Left lung (tissue), 10 donors: ENCODE results near the gene IFIT2. TPM values are rescaled to one million over a fixed set of nuclear protein-coding genes. Genes with fewer than 3 reads are reported as not detected.
"Not testable (repeated sequence)": the region's sequence is repeated elsewhere in the genome, so short reads cannot be mapped to it uniquely, and the experiment has no call there.

Experiments
- ATAC-seq: fragments of 200-7000 bp; cut with Tn5 transposase; one replicate; pipeline ENCODE4 v1.9.1; 2020; ENCODE audit warnings: moderate library complexity
- DNase-seq, 4 donors: peaks; one replicate each; pipeline ENCODE4 v3.0.0-alpha.2; 2013 to 2020
- H3K27ac ChIP-seq, 2 donors: fragments of 200-600 bp; sonication (generic) in 1 of 2; one replicate each; pipeline versions ENCODE4 v1.5.0 to v1.8.0; 2020 to 2021
- H3K27me3 ChIP-seq, 2 donors: fragments of 200-600 bp; sonication (generic) in 1 of 2; one replicate each; pipeline versions ENCODE4 v1.5.0 to v1.8.0; 2020 to 2021
- H3K36me3 ChIP-seq, 2 donors: fragments of 200-600 bp; sonication (generic) in 1 of 2; one replicate each; pipeline versions ENCODE4 v1.5.0 to v1.8.0; 2020 to 2021
- H3K4me1 ChIP-seq, 2 donors: fragments of 200-600 bp; one replicate each; pipeline ENCODE4 v1.8.0; 2021
- H3K4me3 ChIP-seq, 2 donors: fragments of 200-600 bp; sonication (generic) in 1 of 2; one replicate each; pipeline versions ENCODE4 v1.5.0 to v1.8.0; 2020 to 2021; ENCODE audit warnings: mild to moderate bottlenecking in 1 of 2
- H3K9me3 ChIP-seq, 2 donors: fragments of 200-600 bp; sonication (generic) in 1 of 2; one replicate each; pipeline versions ENCODE4 v1.5.0 to v1.8.0; 2020 to 2021
- intact Hi-C, 2 donors: fragments of 100-400 bp; cut with DNase I; formaldehyde crosslinking; loops; one replicate each; pipeline versions ENCODE4 v1.11.2 to v1.14.2; 2022
- polyA plus RNA-seq, 6 donors: library from polyadenylated mRNA; unstranded; fragments of 120-200 nt; gene quantifications; one replicate each; pipeline ENCODE4 v1.2.1, GENCODE V29; 2013; ENCODE audit not compliant: insufficient read length in 6 of 6
- total RNA-seq, 2 donors: library from RNA; stranded (reverse); fragmentation: NEBNext Ultra II Directional; extraction: Animal tissue kit (Norgen Biotek cat#: 25700); gene quantifications; one replicate each; pipeline ENCODE4 v1.2.1, GENCODE V29; 2021
- TF ChIP-seq, protein P1 (sequence below), 2 donors: fragments of 200-600 bp; sonication (generic) in 1 of 2; IDR thresholded peaks; one replicate each; pipeline versions ENCODE4 v1.5.0 to v1.8.0; 2021; ENCODE audit warnings: antibody characterized with exemption in 2 of 2
- donor health status: DM: no; HTN: yes; CAD: no.
- donor health status: DM: no; HTN: no; CAD: no.

Gene IFIT2
- total and polyA plus RNA-seq, 8 donors: 9.4 to 26.1 (median 14.4) TPM

GRCh38 chr10:89348975-89349374 lies 47.1 kb downstream of the IFIT2 start:
- Histone ChIP-seq H3K4me3 (no peak overlapping the region), H3K27ac (no peak overlapping the region), H3K36me3 (no peaks in the 10 kb centered on the region), H3K4me1 (peaks cover 13 to 49% of the 10 kb centered on the region in 2 donors), H3K9me3 (no peaks in the 10 kb centered on the region), H3K27me3 (no peaks in the 10 kb centered on the region)
- DNase-seq (no peak), ATAC-seq (no peak)
- intact Hi-C loops: no loop called here
- TF ChIP-seq, protein P1, sequence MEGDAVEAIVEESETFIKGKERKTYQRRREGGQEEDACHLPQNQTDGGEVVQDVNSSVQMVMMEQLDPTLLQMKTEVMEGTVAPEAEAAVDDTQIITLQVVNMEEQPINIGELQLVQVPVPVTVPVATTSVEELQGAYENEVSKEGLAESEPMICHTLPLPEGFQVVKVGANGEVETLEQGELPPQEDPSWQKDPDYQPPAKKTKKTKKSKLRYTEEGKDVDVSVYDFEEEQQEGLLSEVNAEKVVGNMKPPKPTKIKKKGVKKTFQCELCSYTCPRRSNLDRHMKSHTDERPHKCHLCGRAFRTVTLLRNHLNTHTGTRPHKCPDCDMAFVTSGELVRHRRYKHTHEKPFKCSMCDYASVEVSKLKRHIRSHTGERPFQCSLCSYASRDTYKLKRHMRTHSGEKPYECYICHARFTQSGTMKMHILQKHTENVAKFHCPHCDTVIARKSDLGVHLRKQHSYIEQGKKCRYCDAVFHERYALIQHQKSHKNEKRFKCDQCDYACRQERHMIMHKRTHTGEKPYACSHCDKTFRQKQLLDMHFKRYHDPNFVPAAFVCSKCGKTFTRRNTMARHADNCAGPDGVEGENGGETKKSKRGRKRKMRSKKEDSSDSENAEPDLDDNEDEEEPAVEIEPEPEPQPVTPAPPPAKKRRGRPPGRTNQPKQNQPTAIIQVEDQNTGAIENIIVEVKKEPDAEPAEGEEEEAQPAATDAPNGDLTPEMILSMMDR (IDR thresholded peaks at IDR 0.05): no peak

DNA sequence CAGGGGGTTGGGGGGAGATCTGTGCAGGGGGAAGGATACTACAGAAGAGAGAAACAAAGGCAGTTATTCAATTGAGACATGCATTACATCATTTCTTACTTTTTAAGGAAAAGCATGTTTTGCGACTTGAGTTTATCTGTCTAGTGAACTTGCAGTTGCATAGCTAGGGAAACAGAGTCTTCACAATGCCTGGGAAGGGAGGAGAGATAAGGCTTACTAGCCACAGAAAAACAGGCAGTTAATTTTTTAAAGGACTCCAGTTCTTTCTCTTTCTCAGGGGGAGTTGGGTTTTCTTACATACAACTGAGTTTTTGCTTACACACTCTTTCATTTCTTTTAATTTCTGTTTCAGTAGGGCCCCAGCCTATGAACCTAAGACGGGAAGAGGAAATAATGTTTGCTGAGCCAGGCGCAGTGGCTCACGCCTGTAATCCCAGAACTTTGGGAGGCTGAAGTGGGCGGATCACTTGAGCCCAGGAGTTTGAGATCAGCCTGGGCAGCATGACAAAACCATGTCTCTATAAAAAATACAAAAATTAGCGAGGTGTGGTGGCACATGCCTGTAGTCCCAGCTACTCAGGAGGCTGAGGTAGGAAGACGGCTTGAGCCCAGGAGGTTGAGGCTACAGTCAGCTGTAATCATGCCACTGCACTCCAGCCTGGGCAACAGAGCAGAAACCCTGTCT lies 48.9 kb downstream of the IFIT2 start:
- intact Hi-C loops: not testable (repeated sequence)
- peak; percentile 65 for ATAC-seq

DNA sequence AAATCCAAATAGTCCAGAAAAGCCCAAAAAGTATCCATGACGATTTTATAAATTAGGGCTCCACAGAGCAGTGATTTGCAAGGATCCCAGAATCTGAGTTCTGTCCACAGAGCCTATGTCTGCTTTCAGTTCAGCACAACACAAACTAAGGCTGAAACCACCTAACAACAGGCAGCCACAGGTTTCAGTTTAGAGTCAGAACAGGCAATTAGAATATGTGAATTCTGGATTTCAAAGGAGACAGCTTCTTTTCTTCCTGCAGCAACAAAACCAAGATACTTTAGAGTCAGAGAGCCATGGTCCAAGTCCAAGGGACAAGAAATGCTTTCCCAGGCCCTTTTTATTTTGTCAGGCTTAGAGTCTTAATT lies 49.5 kb downstream of the IFIT2 start:
- ATAC-seq (peak; percentile 38), DNase-seq (no peak)
- H3K27ac ChIP-seq: peak overlapping the region; percentile 76 to 94
- H3K9me3 ChIP-seq: no peaks in the 10 kb centered on the region
- no peaks in the 10 kb centered on the region for H3K36me3 ChIP-seq
- peaks cover 13 to 40% of the 10 kb centered on the region in 2 donors for H3K4me1 ChIP-seq
- H3K4me3 ChIP-seq: no peak overlapping the region
- H3K27me3 ChIP-seq: no peaks in the 10 kb centered on the region
- TF ChIP-seq, protein P1 (IDR thresholded peaks at IDR 0.05): no peak
- intact Hi-C loops: no loop called here

More for the DNA sequence above, 48.9 kb downstream of the IFIT2 start:
- H3K36me3 ChIP-seq, H3K9me3 ChIP-seq, H3K27me3 ChIP-seq, H3K4me3 ChIP-seq: not testable (repeated sequence)
- peak in 2 of 4 donors; percentile 62 for DNase-seq
- H3K27ac ChIP-seq: peak overlapping the region; percentile 76 to 94
- H3K4me1 ChIP-seq: peaks cover 13 to 46% of the 10 kb centered on the region in 2 donors

DNA sequence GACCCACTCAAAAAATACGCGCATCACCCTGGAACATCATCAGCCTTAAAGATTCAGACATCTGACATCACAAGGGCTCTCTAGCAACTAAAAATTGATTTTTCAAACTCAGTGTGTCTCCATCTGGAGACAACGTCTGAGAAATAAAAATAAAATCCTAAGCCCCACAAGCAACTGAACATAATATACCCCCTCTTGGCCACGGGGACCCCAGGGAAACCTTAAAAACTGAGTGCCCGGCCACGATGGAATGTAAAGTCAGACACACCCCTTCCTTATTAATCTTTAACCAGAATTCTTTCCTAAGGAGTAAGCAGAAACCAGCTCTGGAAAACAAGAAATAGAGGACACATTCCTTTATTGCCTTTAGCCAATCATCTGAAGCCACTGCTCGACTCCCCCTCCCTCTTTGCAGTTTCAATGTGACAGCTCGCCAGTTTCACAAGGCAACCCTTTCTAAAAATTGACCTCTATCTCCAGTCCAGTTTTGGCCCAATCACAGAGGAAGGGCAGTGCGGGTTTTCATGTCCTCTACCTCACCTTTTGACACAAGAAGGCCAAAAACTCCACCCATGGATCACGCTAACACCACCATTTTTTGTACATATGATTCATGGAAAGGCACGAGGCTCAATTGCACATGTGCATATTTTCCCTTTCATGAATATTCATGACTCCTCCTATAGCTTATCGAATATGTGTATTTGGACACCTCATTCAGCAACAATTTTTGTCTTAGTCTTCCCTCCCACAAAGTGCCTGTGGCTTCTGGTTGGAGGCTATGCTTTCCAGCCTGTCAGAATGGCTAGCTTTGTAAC lies 50.1 kb downstream of the IFIT2 start:
- intact Hi-C loops: no loop called here
- Histone ChIP-seq H3K4me1 (peaks cover 10 to 35% of the 10 kb centered on the region in 2 donors), H3K4me3 (no peak overlapping the region), H3K9me3 (no peaks in the 10 kb centered on the region), H3K36me3 (no peaks in the 10 kb centered on the region), H3K27ac (peak overlapping the region; percentile 76 to 94), H3K27me3 (no peaks in the 10 kb centered on the region)
- ATAC-seq: peak; percentile 84
- TF ChIP-seq, protein P1 (IDR thresholded peaks at IDR 0.05): no peak
- DNase-seq: peak in 2 of 4 donors; percentile 64 to 72

DNA sequence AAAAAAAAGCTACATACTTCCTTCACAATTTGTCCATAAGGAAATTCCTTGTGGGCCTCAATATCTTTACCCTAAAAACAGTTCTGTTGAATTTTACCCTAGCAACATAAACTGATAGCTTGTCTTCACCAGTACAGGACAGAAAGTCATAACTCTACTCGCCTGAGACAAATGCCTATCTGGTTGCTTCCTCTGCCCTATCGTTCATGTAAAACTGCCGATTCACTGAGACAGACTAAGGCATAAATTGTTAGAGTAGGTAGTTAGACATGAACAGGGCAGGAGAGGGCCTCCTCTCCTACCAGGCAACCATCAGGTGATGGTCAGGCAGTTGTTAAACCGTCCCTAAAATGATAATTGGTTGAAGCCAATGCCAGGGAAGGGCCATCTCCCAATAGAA lies 51.0 kb downstream of the IFIT2 start:
- peak overlapping the region; percentile 76 to 94 for H3K27ac ChIP-seq
- no peak overlapping the region for H3K4me3 ChIP-seq

More for the DNA sequence above, 51.0 kb downstream of the IFIT2 start:
- H3K4me1 ChIP-seq: peaks cover 8 to 28% of the 10 kb centered on the region in 2 donors
- H3K27me3 ChIP-seq: no peaks in the 10 kb centered on the region
- DNase-seq (no peak), ATAC-seq (no peak)
- H3K9me3 ChIP-seq: no peaks in the 10 kb centered on the region
- TF ChIP-seq, protein P1 (IDR thresholded peaks at IDR 0.05): no peak
- no peaks in the 10 kb centered on the region for H3K36me3 ChIP-seq
- intact Hi-C loops: no loop called here
